Measurements from ENCODE around the gene PAM.
"Not testable (repeated sequence)": the region's sequence is repeated elsewhere in the genome, so short reads cannot be mapped to it uniquely, and the experiment has no call there.

Gene PAM

DNA sequence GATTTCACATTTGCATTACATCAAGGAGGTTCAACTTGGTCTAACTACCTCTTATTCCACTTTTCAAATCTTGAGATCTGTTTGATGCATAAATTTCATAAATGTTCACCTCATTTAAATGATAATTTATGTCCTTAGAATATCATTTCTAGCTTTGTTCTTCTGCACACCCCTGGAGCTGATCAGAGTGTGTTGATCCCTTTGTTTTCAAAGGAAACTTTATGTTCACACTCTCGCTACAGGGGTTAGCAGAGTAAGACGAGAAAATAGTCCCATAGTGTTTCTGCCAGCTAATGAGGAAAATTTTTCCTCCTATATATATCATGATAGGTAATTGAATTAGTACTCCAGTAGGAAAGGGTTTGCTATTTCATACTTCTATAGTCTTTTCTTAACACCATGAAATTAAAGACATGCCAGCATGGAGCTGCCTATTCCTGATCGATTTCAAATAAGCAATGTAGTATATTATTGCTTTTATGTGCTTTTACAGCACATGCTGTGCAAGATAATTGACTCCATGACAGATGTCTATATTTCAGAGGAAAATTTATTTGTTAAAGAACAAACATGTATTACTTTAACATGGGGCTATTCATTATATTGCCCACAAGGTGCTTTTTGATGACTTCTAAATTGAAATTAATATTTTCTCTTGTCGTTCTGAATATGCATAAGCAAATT is 4.8 kb upstream of the PAM start:
- DNase-seq (ENCODE audit: low read depth in 1 of 2, low spot score in 1 of 2), result no peak

DNA sequence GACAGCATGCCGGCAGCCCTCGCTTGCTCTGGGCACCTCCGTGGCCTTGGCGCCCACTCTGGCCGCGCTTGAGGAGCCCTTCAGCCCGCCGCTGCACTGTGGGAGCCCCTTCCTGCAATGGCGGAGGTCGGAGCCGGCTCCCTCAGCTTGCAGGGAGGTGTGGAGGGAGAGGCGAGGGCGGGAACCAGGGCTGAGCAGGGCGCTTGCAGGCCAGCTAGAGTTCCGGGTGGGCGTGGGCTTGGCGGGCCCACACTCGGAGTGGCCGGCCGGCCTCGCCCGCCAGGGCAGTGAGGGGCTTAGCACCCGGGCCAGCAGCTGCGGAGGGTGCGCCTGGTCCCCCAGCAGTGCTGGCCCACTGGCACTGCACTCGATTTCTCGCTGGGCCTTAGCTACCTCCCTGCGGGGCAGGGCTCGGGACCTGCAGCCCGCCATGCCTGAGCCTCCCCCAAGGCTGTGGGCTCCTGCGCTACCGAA is 3.2 kb upstream of the PAM start:
- not testable (repeated sequence) for DNase-seq (ENCODE audit: low read depth in 1 of 2, low spot score in 1 of 2)

DNA sequence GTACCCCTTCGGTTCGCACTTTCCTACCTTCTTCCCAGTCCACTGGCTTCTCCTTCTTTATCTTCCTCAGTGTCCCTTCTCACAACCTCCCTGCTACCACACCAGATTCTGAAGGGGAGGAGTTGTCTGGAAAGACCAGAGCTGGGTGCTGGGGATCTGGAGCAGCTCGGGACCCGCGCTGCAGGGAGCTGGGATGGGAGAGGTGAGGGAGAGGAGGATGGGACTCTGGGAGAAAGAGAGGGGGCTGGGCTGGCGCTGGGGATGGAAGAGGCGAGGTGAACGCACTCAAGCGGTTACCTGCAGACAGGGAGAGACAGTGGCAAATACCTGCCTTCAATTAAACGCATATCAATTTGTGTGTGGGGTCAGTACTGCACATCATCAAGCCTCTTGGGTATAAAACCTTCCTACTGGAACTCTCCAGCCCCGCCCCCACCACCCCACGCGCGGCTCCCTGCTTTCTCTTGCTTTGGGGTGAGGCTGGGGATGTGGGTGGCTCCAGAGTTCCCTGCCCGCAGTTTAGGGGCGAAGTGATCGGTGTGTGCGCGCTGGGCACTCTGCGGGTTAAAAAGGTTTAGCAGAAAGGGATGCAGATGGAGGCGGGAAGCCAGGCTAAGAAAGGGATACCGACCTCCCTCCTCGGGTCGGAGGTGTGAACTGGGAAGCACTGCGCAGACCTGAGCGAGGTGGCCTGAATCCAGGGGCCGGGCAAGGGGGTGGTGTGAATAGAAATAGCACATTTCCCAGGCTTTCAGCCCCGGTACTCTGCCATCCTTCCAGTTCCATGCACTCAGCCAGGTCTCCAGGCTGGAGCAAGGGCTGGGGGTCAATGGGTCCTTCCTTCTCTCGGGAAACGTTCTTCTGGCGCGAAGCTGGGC is 977 bp upstream of the PAM start:
- DNase-seq (ENCODE audit: low read depth in 1 of 2, low spot score in 1 of 2), result no peak

DNA sequence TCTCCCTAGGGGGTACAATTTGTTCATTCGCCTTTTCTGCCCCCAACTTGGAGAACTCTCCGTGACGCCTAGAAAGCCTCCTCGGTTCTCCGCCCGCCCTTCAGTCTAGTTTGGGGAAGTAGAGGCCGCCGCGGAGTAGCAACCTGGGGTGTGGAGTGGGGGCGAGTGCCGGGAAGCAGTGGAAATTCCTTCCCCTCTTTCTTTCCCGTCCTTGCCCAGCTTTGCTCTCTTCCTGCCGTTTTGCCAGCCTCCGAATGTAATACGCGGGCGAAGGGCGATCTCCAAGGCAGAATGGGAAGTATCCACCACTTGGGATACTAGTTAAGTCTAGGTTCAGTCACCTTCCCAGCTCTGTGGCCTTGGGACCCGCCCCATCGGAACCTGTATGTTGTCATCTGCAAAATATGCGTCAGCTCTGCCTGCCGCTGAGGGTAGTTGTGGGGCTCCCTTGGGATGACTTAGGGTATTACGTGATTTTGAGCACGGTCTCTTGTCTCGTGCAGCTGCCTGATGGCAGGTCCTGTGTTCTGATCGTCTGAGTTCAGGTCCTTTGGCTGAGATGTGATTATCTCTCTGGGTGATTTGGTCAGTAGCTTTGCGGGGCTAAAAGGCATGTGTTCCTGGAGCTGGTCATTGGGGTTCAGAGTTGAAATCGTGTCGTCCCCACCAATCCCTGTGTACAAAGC is 724 bp downstream of the PAM start:
- DNase-seq (ENCODE audit: low read depth in 1 of 2, low spot score in 1 of 2), result peak in 1 of 2 donors; percentile 52

DNA sequence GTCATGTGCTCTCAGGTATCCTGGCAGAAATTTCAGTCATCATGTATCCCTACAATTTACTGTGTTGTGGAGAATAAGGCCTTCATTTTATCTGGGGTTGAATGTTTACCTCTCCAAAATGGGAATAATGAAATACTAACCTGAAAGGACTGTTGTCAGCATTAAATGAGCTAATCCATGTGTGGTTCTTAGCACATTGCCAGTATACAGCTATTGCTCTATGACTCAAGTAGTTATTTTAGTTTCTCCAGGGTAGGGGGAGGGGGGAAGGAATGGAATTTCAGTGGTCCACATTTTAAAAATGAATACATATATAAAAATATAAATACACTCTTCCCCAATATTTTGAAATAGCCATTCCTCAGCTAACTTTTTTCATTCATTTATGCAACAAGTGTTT is 3.5 kb downstream of the PAM start:
- DNase-seq (ENCODE audit: low read depth in 1 of 2, low spot score in 1 of 2), result no peak

DNA sequence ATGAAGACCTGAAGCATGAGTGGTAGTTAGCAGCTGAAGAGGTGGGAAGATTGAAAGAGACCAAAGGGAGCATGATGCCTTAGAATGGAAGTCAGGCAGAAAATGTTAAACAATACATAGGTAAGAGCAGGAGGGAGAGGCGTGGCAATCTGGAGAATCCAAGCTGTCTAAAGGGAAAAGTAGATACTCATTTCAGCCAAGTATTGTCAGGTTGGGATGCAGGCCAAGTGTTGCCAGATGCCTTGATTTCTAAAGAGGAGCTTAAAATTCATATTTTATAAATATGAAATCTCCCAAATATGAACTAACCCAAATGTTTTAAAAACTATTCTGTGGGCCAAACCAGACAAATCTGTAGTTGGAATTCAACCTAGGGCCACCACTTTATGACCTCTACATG is 4.2 kb downstream of the PAM start:
- no peak for DNase-seq (ENCODE audit: low read depth in 1 of 2, low spot score in 1 of 2)

DNA sequence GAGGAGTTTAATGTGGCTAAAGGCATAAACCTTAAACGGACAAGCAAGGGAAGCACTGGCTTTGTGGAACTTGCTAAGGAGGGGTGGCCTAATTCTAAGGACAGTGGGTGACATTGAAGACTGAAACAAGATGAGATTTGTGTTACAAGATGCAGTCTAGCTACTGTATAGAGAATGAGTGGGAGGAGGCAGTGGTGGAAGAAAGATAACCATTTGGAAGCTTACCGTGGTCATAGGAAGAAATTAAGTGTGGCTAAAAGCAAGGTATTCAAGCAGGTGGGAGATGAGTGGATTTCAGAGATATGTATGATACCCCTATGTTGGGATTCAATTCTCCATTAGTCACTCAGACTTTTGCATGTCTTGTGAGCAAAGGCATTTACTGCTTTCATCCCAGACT is 4.6 kb downstream of the PAM start:
- DNase-seq (ENCODE audit: low read depth in 1 of 2, low spot score in 1 of 2), result no peak

DNA sequence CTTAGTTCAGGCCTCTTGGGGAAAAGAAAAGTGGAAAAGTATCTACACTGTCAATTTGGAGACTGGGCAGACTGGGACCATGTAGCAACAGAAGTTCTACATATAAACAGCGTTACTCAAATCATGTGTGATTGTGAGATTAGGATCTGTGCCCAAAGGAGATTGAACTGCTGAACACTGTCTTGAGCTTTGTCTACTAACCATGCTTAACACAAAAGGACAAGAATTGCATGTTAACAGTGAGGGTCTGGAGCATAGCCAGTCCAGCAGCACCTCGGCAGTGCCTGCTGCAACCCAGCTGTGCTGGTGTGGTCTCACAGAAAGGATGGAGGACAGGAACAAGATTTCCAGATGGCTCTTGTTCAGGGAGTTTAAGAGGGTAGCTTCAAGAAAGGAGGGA is 5.7 kb downstream of the PAM start:
- DNase-seq (ENCODE audit: low read depth in 1 of 2, low spot score in 1 of 2), result no peak

DNA sequence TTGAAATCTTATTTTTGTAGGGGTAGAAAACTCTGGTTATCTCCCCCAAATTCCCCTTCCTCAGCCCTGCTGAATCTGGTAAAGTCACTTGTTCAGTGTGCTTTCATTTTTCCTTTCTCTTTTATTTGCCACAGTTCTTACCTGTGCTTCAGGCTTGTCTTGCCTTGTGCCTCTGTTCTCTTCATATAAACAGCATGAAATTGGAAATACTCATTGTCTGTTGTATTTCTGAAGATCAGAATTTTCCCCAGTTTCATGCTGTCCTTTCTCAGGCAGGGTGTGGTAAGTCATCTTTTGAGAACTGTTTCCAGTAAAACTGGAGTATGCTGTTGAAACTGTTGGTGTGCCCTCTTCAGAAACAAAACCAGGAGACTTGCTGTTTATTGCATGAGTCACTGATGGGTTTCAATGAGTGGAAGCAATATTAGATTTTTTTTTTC is 7.0 kb downstream of the PAM start:
- DNase-seq (ENCODE audit: low read depth in 1 of 2, low spot score in 1 of 2), result no peak

DNA sequence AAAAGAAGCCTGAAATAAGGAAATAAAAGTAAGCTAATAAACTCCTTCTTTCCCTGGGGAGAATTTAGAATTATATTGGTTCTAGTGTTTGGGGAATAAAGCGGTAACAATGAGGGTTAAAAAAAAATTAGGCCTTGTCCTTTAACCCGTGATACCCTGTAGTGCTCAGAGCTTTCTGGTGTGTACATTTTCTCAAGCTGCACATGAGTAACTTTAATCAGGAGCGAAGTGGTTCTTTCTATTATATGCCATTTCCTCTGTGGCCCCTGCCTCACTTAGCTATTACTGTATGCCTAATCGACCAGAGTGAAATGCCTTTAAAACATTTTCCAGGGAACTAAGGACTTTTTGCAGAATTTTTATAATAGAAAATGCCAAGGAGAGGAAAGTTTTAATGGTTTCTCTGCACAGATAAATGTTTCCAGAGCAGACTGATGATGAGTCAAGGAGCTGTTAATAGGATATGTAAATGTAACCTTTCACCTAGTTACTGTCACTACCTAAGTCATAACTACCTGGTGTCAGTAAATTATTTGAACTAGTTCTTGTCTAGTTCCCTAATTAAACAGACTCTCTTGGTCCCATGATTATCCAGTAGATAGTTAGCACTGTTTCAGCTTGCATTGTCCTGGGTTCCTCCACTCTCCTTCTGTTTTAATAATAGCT is 7.6 kb downstream of the PAM start:
- DNase-seq (ENCODE audit: low read depth in 1 of 2, low spot score in 1 of 2), result no peak

DNA sequence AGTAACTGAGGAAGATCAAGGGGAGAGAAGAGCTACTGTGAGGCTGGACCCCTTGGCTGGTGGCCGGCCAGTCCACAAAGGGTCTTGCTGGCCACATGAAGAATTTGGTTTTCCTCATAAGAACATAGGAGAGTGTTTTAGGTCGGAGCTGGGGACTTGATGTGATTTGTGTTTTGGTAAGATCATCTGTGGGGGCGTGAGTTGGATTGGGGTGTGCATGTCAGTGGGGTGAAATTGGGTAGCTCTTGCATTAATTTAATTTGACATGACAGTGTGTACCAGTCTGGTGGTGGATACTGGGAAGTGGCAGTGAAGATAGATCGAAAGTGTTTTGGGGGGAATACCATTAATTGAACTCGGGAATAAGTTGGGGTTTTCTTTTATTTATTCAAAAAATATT is 8.6 kb downstream of the PAM start:
- DNase-seq (ENCODE audit: low read depth in 1 of 2, low spot score in 1 of 2), result no peak

DNA sequence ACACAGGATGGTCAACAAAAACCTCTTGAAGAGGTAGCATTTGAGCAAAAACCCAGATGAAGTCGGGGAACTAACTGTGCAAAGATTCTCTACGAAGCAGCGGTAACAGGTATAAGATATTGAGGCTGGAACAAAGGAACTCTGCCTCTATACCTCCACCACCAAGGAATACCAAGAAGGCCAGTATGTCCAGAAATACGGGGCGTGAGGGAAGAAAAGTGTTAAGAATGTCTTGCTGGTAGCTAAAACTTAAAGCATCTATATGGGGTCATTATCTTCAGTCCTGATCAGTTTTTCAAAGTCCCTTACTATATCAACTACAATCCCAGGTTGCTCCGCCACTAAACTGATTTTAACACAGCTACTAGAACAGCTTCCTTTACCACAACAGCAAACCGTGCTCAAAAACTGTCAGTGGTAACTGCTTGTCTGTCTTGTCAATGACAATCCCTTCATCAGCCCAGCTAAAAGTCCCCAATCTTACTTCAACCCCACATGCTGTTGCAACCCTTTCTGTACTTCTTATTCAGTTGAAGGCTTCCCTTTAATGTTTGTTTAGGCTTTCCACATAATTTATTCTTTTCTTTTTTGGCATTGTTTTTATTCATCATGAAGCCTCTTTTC is 9.4 kb downstream of the PAM start:
- DNase-seq (ENCODE audit: low read depth in 1 of 2, low spot score in 1 of 2), result no peak

DNA sequence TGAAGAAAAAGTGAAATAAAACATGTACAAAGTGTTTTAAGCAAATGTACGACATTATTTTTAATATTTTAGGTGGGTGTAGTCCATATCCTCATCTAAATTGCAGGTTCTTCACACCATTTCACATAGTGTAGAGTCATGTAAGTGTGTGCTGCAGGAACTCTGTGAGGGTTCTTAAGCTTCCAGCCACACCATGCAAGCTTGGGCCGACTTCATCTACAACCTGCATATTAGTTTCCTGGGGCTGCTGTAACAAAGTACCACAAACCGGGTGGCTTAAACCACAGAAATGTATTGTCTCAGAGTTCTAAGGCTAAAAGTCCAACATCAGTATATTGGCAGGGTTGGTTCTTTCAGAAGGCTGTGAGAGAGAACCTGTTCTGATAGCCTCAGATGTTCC is 10.2 kb downstream of the PAM start:
- DNase-seq (ENCODE audit: low read depth in 1 of 2, low spot score in 1 of 2), result no peak

DNA sequence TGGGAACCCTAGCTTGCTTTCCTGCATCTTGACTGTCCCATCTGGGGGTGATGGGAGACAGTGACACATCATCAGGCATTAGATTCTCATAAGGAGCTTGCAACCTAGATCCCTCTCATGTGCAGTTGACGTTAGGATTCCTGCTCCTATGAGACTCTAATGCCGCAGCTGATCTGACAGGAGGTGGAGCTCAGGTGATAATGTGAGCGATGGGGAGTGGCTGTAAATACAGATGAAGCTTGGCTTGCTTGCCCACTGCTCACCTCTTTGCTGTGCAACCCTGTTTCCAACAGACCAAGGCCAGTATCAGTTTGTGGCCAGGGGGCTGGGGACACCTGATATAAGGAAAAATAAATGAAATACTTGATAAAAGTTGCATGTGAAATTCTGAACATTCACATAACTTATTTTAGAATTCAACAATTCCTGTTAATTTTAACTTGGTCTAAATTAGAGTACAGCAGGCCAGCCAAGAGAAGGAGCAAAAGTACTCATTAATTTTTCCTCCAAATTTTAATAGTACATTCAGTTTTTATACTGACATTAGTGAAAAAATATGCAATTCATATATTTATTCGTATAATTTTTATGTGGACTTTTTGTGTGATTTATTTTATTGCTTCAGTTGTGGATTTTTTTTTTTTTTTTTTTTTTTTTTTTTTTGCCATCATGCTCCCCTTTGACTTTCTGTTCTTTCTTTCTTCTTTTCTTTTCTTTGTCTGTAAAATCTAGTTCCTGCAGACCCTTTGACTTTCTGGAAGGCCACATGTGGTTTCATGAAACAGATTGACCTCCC is 11.4 kb downstream of the PAM start:
- DNase-seq (ENCODE audit: low read depth in 1 of 2, low spot score in 1 of 2), result no peak

DNA sequence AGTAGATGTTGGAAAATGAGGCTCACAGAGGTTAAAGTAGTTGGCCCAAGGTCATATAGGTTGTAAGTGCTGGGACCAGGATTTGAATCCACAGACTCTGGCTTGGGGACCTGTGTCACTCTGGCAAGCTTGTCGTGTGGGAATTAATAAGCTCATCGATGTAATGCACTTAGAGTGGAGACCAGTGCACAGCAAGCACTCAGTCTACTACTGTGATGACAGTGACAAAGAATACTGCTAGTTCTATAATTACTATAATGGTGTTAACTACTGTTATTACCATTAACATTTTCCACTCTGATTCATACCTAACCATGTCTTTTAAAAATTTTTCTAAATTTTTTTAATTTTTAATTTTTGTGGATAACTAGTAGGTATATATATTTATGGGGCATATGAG is 12.8 kb downstream of the PAM start:
- DNase-seq (ENCODE audit: low read depth in 1 of 2, low spot score in 1 of 2), result no peak

DNA sequence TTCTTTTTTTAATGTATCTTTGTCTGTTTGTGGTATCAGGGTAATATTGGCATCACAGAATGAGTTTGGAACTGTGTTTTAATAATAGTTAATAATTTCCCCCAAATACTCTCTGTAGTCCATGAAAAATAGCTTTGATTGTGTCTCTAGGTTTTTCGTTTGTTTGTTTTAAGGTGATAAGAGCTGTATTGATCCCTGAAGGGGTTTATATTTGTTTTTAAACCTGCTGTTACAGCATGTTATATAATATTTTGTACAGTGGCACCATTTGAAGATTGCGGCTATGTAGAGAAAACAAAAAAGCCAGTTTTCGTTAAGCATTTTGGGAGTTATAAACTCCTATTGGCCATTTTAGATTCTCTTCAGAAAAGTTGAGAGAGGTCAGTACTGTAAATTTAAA is 15.7 kb downstream of the PAM start:
- DNase-seq (ENCODE audit: low read depth in 1 of 2, low spot score in 1 of 2), result no peak

DNA sequence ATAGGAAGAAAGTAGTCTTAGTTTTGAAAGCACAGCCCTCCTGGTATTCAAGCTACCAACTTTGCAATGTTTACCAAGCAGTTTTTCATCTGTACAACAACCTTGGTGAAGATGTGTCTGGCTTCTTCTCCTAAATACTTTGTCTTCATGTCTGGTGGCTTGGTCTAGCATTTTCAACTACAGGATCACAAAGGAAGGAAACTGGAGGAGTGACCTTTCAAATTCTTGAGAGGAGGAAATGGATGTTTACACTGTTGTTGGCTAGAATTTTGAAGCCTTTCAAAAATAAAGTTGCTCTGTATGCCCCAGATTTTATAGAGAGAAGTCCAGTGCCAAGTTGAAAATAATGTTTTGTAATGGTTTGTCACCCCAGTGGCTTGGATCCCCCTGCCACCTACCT is 16.3 kb downstream of the PAM start:
- no peak for DNase-seq (ENCODE audit: low read depth in 1 of 2, low spot score in 1 of 2)

DNA sequence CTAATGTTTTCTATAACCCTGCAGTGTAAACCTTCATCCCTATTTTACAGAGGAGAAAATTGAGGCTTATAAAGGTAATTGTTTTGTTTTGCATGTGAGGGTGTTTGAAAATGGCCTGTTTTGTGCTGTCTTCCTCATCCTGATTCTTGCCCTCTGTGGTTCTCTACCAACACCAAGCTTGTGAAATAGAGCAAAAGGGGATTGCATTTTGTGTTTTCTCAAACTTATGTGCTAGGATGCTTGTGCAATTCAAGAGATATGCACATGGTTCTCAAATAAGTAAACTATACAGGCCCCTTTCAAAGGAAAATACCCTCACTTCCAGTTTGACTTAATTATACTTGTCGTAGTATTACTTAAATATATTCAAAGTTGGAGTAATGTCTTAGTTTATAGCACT is 17.2 kb downstream of the PAM start:
- no peak for DNase-seq (ENCODE audit: low read depth in 1 of 2, low spot score in 1 of 2)

DNA sequence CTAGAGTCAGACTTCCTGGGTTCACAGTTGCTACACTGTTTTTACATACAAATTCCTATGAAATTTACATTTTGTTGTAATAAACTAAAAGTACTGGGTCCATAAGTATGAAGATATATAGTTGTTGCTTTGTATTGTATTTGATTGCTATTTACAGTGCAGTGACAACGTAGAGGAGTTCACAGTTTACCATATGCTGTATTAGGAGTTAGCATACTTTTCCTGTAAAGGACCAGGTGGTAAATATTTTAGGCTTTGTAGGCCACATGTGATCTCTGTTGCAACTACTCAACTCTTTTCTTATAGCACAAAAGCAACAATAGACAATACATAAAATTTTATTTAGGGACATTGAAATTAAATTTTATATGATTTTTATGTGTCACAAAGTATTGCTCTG is 18.0 kb downstream of the PAM start:
- no peak for DNase-seq (ENCODE audit: low read depth in 1 of 2, low spot score in 1 of 2)

DNA sequence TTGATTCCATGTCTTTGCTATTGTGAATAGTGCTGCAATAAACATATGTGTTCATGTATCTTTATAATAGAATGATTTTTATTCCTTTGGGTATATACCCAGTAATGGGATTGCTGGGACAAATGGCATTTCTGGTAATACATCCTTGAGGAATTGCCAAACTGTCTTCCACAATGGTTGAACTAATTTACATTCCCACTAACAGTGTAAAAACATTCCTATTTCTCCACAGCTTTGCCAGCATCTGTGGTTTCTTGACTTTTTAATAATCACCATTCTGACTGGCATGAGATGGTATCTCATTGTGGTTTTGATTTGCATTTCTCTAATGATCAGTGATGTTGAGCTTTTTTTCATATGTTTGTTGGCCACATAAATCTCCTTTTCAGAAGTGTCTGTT is 20.7 kb downstream of the PAM start:
- DNase-seq (ENCODE audit: low read depth in 1 of 2, low spot score in 1 of 2), result not testable (repeated sequence)

Measured in activated T-helper 1 cell treated with anti-CD3 and anti-CD28 coated beads, Interleukin-2, amount 50 U/mL, for 16 hours (primary cell).